Activated CD8-positive, alpha-beta memory T cell treated with anti-CD3 and anti-CD28 coated beads for 48 hours (primary cell): Measurements from ENCODE around the gene CASQ2.

Source experiments
- DNase-seq, 3 experiments: peaks; one replicate each; pipeline ENCODE4 v3.0.0-alpha.2; 2020; ENCODE audit warnings: low read depth in 2 of 3, low spot score in 2 of 3

Gene CASQ2

DNA sequence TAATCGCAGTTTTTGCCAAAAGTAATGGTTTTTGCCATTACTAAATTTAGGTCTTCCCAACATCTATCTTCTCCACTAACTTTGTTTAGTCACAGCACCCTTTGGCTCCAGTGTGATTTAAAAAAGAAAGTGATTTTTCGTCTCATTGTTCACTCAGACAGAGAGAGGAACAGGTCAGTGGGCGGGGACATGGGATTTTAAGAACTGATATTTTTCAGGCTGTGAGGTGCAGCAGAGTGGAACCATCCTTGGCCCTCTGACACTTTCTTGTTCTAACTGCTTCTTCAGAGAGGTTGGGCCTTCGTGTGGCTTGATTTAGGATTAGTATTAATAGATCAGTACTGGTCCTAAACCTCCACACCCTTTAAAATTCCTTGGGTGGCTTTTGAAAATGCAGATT is 38.8 kb downstream of the CASQ2 start:
- no peak for DNase-seq

DNA sequence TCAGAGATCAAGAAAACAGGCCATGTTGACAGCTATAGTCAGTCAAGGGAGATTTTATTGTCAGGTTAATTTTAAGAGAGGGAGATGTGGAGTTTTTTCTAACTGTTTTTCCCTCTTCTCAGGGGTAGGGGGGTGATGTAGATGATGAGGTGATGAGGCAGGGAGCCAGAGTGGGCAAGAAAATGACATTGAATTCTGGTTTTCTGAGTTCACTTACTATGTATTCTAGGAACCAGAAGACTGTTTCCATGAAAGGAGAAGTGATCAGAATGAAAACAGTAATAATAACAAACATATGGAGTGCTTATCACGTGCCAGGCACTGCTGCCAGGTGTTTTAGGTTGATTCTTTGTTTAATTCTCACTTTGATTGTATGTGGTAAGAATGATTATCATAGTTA is 40.2 kb downstream of the CASQ2 start:
- DNase-seq: no peak

DNA sequence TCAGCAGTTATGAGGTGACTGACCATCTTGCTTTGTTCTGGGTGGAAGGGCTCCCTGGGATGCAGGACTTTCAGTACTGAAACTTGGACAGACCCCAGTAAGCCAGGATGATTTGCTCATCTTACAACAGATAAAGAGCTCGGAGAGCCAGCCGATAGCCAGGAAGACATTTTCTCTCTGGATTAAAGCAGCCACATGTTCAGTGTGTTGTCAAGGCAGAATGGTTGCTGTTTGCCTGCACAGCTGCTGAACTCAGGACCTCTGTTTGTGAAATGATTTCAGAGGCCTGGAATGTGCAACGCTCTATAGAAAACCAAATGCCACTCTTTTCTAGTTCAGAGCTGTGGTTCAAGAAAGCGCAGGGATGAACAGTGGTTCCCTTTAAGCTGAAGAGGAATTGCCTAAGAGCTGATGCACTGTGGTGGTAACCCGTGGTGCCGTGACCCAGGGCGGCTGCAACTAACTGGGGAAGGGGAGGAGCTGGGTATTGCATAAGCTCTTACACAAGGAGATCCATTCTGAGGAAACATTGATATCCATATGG is 40.7 kb downstream of the CASQ2 start:
- DNase-seq: no peak

DNA sequence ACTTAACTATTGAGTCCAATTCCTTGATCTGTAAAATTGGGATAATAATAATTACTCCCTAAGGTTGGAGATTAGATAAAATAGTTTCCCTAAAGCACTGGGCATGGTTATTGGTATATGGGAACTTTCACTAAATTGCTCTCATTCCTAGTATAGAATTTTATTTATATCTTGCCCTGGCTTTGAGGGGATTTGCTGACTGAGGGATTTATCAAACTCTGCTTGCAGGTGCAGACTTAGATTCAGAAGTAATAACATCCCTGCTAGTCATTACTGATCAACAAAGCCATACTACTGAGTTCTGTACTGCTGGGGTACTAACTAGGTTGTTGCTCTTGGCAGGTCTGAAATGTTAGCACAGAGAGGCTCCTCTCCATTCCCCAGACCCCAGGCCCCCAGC is 41.9 kb downstream of the CASQ2 start:
- no peak for DNase-seq

DNA sequence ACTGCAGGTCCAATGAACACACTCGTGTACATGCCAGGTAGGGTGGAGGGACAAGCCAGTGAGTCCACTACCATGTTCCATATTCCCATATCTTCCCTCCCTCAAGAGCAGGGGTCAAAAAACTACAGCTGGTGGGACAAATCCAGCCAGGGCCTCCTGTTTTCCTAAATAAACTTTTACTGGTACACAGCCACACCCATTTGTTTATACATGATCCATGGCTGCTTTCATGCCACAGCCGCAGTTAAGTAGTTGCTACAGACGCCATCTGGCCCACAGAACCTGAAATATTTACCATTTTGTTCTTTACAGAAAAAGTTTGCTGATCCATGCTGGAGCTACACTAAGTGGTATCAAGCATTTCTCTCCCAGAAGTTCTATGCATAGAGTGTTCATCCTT is 42.4 kb downstream of the CASQ2 start:
- DNase-seq: no peak

DNA sequence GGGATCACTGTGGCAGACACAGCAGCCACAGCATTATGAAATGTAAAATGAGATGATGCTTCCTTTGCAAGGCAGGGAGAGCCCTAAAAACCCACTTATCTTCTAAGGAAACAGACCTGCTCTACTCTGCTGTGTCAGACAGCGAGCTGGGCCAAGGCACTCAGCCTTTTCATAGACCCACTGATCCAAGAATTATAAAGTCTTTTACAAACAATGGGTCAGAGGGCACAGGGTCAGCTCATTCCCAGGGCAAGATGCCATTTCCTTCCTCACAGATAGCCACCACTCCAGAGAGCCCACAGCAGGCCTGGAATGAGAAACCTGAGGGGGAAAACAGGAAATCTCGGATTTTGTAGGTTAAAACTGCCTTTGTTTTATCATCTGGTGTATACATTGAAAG is 42.9 kb downstream of the CASQ2 start:
- DNase-seq: no peak

DNA sequence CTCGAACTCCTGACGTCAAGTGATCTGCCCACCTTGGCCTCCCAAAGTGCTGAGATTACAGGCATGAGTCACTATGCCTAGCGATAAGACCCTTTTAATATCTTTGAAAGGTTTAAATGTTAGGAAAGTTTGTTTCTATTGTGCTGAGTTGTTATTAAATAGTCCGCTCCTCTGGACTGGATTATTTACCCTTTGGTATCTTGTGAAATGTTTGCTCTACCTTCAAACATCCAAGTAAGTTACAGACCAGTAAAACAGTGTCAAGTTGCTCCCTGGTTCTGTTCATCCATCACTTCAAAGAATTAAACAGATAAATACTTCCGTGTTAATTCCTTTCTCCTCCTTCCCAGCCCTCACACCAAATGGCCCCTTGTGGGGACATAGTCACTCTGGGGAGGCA is 44.8 kb downstream of the CASQ2 start:
- no peak for DNase-seq

DNA sequence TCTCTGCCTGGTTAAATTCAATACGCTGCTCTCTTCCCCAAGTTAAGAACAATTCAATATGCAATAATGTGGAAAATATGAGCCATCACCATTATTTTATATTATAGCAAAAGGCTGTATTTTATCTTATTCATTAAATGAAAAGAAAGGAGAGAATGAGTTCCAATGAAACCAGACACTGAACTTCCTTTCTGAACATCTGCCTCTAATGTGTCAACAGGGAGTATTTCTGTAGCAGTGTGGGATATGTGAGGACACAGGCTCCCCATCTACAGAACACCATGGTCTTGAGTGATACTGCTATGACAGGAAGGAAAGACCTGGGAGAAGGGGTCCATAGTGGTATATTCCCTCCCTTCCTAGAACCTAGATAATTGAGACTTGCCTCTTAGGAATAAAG is 46.3 kb downstream of the CASQ2 start:
- no peak for DNase-seq

DNA sequence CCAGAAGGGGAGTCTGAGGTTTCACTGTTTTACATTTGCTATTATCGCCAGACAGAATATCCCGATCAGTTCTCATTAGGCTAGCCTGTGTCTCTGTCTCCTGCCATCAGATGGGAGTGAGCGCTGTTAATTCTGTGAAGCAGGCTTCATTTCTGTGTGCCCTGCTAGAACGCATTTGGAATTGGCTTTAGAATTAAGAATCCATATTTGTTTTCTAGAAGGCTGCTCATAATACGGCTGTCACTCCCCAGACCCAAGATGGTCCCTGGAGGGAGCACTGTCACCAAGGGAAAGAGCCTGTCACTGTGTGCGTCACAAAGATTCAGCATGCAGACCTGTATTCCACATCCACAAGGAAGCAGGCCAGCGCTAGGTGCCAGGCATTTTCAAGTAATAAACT is 49.2 kb downstream of the CASQ2 start:
- no peak for DNase-seq

DNA sequence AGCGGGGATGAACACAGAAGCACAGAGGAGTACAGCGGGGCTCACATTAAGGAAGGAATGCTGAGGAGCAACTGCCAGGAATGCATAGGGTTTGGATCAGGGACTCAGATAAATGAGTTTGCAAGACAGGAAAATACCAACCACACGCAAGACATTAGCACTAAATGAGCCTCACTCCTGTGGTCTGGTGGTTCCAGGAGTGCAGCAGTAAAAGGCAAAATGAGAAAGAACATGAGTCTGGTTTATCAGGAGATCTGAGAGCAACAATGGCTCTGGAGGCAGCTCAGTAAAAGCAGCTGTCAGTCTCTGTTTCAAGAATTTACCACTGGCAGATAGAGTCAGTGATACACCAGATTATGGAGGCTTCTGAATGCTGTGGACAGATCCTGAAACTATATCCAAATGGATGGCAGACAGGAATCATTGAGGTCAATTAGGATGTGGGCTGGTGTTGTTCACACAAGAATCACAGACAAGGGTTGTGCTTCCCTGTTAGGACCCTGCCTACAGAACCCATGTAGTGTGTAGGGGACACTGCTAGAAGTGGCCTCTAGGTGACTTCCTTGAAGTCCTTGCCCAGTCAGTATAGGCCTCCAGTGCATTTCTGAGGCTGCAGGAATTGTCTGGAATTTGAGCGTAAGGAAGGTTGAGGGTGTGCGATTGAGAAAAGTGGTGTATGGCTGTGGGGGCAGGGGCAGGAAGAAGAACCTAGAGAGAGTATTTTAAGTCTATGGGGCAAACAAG is 50.3 kb downstream of the CASQ2 start:
- DNase-seq: no peak

DNA sequence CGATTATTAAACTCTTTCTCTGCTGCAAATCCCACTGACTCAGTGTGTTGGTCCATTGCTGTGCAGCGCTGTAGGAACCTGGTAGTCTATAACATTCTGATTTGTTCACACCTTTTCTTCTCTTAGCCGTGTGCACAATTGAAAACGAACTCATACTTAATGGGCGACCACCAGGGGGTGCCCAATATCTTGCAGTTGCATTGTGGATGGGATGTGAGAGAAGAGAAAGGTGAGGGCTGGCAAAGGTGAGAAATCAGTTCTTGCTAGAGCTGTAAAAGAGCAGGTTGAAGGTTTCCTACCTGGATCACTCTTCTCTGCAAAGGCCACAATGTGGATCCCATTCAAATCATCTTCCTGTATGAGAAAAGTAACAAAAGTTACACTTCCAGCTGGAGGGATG is 51.0 kb downstream of the CASQ2 start:
- DNase-seq: peak in 1 of 3 experiments; percentile 3

DNA sequence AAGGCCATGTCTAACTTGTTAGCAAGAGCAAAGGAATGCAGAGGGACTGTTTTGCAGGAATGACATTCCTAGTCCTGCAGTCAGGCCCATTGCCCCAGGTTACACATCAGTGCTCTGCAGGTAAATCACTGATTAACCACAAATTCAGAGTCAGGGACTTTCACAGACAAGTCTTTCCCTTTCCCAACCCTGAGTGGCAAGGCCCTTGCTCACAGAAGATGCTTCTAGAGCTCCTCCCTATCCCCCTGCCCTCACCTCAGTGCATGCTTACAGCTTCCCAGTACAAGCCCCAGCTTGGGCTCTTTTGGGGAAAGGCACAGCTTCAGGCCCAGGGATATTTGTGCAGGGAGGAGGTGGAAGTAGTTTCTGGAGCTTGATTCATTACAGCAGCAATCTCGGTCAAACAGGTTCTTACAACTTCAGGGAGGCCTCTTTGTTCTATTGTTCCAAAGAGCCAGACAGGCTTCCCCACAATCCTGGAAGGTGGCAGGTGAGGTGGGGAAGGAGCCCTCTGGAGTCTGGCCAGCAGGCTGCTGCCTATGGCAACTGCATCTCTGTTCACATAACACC is 53.9 kb downstream of the CASQ2 start:
- no peak for DNase-seq

DNA sequence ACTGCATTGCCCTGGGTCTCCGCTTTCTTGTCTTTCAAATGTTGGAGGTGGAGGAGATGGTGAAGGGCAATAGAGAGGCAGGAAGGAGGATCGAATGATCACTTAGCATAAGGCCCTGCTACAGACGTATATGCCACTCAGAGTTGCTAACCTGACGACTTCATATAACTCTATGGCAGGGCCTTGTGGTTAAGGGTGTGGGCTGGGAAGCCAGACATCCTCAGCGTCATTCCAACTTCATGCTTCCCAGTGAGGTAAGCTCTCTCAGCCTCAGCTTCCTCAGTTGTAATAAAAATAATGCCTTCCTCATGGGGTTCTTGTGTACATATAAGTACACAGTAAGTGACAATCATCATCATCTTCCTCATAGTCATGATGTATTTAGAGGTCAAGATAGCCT is 54.6 kb downstream of the CASQ2 start:
- DNase-seq: no peak

DNA sequence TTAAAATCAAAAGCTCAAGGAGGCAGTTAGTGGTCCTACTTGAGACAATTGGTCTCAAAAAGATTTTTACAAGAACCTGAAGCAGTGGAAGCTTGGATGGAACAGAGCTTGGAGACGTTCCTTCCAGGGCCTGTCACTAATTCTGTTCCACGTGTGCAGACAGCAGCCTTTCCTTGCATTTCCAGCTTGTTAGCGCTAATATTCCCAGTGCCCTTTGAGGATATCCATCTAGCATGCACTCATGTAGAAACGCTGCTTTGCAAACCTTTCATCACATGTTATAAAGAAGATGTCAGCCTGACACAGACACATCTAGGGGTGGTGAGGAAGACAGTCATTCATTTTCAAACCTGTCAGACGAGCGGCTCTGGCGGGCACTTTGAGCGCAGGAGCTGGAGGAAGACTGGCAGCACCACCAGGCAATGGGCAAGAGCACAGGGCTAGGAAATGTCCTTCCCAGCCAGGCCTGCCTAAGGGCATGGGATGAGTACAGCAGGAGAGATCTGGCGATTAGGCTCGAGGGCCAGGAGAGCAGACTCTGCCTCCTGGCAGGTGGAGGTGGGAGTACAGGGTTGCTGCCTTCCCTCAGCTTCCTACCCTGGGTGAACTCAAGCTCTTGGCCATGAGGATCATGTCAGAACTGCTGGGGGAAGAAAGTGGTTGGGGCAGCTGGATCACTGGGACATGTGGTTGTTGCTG is 55.5 kb downstream of the CASQ2 start:
- DNase-seq: no peak

DNA sequence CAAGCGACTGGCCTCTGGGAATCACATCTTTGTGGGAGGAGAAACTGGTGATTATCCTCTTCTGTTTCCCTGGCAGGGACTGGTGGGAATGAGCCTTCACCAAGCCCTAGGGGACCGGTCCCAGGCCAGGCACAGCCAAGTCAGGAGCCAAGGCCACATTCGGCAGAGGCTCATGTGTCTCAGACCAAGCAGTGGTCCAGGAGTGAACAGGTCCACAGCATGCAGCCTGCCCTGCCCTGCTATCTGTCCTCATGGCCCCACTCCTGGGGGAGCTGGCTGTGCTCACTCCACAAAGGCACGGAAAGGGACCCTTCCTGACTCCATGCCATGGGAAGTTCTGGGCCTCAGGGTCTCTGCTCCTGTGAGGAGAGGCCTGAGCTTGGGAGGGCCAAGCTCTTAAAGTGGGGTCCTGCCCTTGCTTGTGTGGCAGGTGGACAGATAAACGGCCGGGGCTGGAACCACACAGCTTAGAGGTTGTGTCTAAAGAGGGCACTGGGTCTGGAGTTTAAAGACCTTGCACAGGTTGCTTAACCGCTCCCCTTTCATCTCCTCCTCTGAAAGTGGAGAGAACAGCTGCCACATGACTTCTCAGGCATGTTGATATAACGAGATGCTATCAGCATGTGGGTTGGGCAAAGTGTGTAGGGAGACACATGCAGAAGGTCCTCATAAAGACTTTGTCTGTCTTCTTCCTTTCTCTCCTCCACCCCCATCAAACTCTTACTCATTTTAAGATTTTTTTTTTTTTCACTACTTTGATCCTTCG is 57.5 kb downstream of the CASQ2 start:
- DNase-seq: no peak

DNA sequence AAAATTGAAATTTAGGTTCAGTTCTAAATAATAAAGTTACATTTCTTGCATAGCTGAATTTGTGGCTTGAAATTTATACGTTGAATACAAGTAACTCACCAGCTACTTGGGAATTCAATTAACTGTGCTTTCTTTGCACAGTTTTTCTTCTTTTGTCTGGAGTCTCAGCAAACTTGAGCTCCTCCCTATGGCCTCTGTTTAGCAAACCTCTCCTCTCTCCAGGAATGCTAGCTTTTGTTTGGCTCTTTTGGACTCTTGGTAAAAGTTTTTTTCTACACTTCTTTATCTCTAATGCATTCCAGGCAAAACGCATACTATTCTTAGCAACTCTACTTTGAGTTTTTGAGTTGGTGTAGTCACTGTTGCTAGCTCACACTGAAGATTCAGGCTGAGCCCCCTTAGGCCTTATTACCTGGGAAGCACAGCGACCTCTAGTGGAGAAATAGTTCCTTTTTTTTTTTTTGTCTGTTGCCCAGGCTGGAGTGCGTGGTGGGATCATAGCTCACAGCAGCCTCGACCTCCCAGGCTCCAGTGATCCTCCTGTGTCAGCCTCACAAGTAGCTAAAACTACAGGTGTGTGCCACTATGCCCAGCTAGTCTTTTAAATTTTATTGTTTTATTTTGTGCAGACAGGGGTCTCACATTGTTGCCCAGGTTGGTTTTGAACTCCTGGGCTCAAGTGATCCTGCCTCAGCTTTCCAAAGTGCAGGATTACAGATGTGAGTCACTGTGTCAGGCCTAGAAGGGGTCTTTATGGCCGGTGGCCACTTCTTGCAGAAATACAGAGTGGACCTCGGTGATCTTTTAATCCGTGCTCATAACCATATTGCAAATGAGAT is 61.7 kb downstream of the CASQ2 start:
- DNase-seq: no peak

DNA sequence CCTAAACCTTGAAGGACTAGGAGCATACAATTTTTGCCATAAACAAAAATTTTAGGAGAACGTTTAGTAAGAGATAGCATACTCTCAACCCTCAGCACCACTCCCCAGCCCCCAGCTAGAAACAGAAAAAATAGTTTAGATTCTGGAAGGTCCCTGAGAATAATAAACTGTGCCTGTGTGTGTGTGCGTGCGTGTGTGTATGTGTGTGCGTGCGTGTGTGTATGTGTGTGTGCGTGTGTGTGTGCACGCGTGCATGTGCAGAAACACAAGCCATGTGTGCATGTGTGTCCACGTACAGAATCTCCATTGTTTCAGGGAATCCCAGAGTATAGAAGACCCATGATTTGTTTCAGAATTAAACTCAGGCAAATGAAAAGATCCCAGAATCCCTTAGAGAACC is 62.6 kb downstream of the CASQ2 start:
- no peak for DNase-seq

DNA sequence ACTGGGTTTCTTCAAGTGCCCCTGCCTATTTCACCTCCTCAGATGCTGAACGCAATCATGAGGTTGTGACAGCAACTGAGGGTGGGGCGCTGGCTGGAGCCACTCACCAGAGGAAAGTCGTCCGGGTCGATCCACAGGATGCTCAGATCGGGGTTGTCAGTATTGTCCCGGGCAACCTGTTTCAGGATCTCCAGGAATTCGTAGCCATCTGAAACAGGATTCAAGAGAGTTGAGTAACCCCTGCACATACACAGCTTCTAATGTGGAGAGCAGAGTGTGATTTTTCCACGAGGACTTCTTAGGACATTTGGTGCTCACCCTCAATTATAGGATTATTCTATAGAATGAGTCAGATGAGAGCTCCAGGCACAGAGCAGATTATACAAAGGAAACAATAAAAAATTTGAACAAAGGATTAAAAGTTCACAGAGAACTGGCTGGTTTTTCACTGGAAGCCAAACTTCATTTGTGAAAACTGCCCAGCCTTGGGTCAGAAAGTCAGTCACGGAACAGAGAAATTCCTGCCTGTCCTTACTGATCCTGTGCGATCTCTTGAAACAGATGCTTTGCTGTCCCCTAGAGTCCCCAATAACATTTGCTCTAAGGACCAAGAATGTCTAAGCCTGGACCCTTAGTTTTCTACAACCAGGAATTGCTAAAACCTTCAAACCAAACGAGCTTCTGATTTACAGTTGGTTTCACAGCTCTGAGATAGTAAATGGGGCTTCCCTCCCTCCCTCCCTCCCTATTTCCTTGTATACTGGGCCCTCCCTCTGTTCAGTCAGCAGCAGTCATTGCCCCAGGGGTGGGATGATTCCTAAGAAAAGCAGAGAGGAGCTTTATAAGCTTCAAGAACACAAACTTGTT is 63.2 kb downstream of the CASQ2 start:
- no peak for DNase-seq

DNA sequence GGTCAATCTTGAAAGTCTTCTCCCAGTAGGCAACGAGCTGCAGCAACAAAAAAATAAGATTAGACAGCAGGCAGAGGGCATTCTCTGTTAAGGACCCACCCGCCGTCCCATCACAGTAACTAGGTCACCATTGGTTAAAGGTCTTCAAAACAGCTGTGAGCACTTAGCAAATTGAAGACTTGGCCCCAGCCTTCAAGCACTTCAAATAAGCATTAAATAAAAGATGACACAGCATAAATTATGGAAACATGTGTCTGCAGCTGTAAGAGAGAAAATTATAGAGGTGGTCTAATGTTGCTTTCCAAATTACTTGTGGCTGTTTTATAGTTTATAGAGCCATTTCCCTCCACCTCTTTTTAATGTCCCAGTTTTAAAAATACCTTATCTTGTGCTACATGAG is 65.6 kb downstream of the CASQ2 start:
- no peak for DNase-seq

DNA sequence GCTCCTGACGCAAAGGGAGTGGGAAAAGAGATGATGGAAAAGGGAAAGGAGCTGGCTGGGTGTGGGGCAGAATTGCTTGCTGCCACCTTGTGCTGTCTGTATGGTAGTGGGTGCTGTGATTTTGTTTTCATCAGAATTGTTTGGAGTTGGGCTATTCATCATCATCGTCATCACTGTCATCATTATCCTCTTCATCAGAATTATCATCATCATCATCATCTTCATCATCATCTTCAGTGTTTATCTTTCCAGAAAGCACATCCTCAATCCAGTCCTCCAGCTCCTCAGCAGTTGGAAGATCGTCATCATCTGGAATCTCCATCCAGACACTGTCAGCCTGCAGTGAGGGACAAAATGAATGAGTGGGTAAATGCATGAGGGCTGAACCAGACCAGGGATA is 67.4 kb downstream of the CASQ2 start:
- no peak for DNase-seq
